Amygdala (tissue), 56 donors: ENCODE results near the gene ADI1.
"Not testable (repeated sequence)": the region's sequence is repeated elsewhere in the genome, so short reads cannot be mapped to it uniquely, and the experiment has no call there.

Experiments
- DNase-seq, 56 donors: peaks; one replicate each; lab custom pipeline; 2025; lab: John Stamatoyannopoulos, UW

Gene ADI1

GRCh38 chr2:3532941-3533340 is 13.6 kb upstream of the ADI1 start:
- DNase-seq = no peak

- no peak for DNase-seq
Measured at GRCh38 chr2:3529316-3530025, 10.1 kb upstream of the ADI1 start.

- no peak for DNase-seq
Measured at GRCh38 chr2:3527886-3528785, 8.8 kb upstream of the ADI1 start.

- DNase-seq = no peak
Measured at GRCh38 chr2:3526871-3527270, 7.5 kb upstream of the ADI1 start.

GRCh38 chr2:3523551-3524041 is 4.3 kb upstream of the ADI1 start:
- no peak for DNase-seq

- DNase-seq = no peak
Measured at GRCh38 chr2:3522961-3523421, 3.7 kb upstream of the ADI1 start.

GRCh38 chr2:3520591-3520990 is 1.3 kb upstream of the ADI1 start:
- no peak for DNase-seq

GRCh38 chr2:3518496-3519254 is 656 bp downstream of the ADI1 start:
- peak; percentile 60 to 99 (median 94) for DNase-seq

- peak in 1 of 56 donors; percentile 12 for DNase-seq
Measured at GRCh38 chr2:3517948-3518495, 1.3 kb downstream of the ADI1 start.

GRCh38 chr2:3516831-3517230 is 2.5 kb downstream of the ADI1 start:
- DNase-seq = no peak

- not testable (repeated sequence) for DNase-seq
Measured at GRCh38 chr2:3515438-3515837, 3.9 kb downstream of the ADI1 start.

- no peak for DNase-seq
Measured at GRCh38 chr2:3513026-3513810, 6.1 kb downstream of the ADI1 start.

GRCh38 chr2:3512086-3512485 is 7.2 kb downstream of the ADI1 start:
- DNase-seq = no peak

- DNase-seq = no peak
Measured at GRCh38 chr2:3505771-3506170, 13.6 kb downstream of the ADI1 start.

GRCh38 chr2:3504741-3505140 is 14.6 kb downstream of the ADI1 start:
- DNase-seq = no peak

GRCh38 chr2:3503483-3503882 is 15.8 kb downstream of the ADI1 start:
- no peak for DNase-seq

GRCh38 chr2:3503046-3503445 is 16.3 kb downstream of the ADI1 start:
- DNase-seq = no peak

- no peak for DNase-seq
Measured at GRCh38 chr2:3500326-3500899, 18.9 kb downstream of the ADI1 start.

GRCh38 chr2:3498783-3499394 is 20.4 kb downstream of the ADI1 start:
- no peak for DNase-seq
